GM12875 (cell line): ENCODE measurements around the gene UBXN6.

Experiments used
- H3K4me3 ChIP-seq: one replicate; pipeline ENCODE4 v1.5.1; 2011; ENCODE audit warnings: low read depth, low read length, control low read depth
- CTCF ChIP-seq: IDR thresholded peaks from 2 replicates; pipeline ENCODE4 v1.5.1; 2011; ENCODE audit warnings: low read depth, mild to moderate bottlenecking, control low read depth, inconsistent platforms, low read length, moderate library complexity, borderline replicate concordance; ENCODE audit not compliant: insufficient read depth

UBXN6 gene

GRCh38 chr19:4503825-4504170, 46.2 kb upstream of the UBXN6 start:
- no peak for TF ChIP-seq CTCF
- H3K4me3 ChIP-seq = no peak overlapping the region

GRCh38 chr19:4503132-4503824, 45.7 kb upstream of the UBXN6 start:
- no peak for TF ChIP-seq CTCF
- no peak overlapping the region for H3K4me3 ChIP-seq

GRCh38 chr19:4502282-4503131, 44.9 kb upstream of the UBXN6 start:
- H3K4me3 ChIP-seq = no peak overlapping the region
- TF ChIP-seq CTCF = no peak

GRCh38 chr19:4501691-4502090, 44.1 kb upstream of the UBXN6 start:
- no peak for TF ChIP-seq CTCF

GRCh38 chr19:4500841-4501591, 43.4 kb upstream of the UBXN6 start:
- no peak for TF ChIP-seq CTCF
- H3K4me3 ChIP-seq = no peak overlapping the region

More at GRCh38 chr19:4501691-4502090, 44.1 kb upstream of the UBXN6 start:
- H3K4me3 ChIP-seq = no peak overlapping the region

- TF ChIP-seq CTCF = no peak
- H3K4me3 ChIP-seq = no peak overlapping the region
Measured at GRCh38 chr19:4499855-4500254, 42.3 kb upstream of the UBXN6 start.
